ENCODE measurements around the gene TBC1D19. TPM values are rescaled to one million over a fixed set of nuclear protein-coding genes. Genes with fewer than 3 reads are reported as not detected.
"Not testable (repeated sequence)": the region's sequence is repeated elsewhere in the genome, so short reads cannot be mapped to it uniquely, and the experiment has no call there.

Gene TBC1D19
- total RNA-seq, 4 donors from 2014 or later: 6.5 to 7.0 (median 6.8) TPM

GRCh38 chr4:26590639-26591038, 6.8 kb downstream of the TBC1D19 start:
- Histone ChIP-seq H3K4me1 (no peaks in the 10 kb centered on the region), H3K4me3 (no peak overlapping the region), H3K27me3 (no peaks in the 10 kb centered on the region), H3K27ac (no peak overlapping the region), H3K9me3 (no peaks in the 10 kb centered on the region), H3K36me3 (no peaks in the 10 kb centered on the region)
- DNase-seq (no peak), ATAC-seq (no peak)
- in situ Hi-C loops (cut with MboI; ENCODE audit: low sequenced_read_pairs in 4 of 4) (loop anchor here in 2 of 4 donors (25.0 kb wide), 1 partner anchor 272 kb away; the partner anchor contains the start of gene STIM2 (in 2 of the 2)), intact Hi-C loops (cut with DNase I; ENCODE audit: low total_unique reads) (no loop called here)
- no peak for TF ChIP-seq POLR2A (IDR thresholded peaks at IDR 0.05)
- no peak for TF ChIP-seq CTCF (IDR thresholded peaks at IDR 0.05 in 4 of 5, conservative IDR thresholded peaks at IDR 0.05 in 1 of 5)

- ATAC-seq; H3K4me1 ChIP-seq; H3K9me3 ChIP-seq; H3K27me3 ChIP-seq; H3K4me3 ChIP-seq; DNase-seq; H3K27ac ChIP-seq; intact Hi-C loops (cut with DNase I; ENCODE audit: low total_unique reads); H3K36me3 ChIP-seq: not testable (repeated sequence)
- in situ Hi-C loops (cut with MboI; ENCODE audit: low sequenced_read_pairs in 4 of 4): loop anchor here in 2 of 4 donors (25.0 kb wide), 1 partner anchor 269 kb away; the partner anchor contains the start of gene STIM2 (in 2 of the 2)
These were observed 9.7 kb downstream of the TBC1D19 start for GRCh38 chr4:26593557-26593956.

- no peak overlapping the region for H3K4me3 ChIP-seq
- in situ Hi-C loops (cut with MboI; ENCODE audit: low sequenced_read_pairs in 4 of 4): loop anchor here in 2 of 4 donors (25.0 kb wide), 1 partner anchor 268 kb away; the partner anchor contains the start of gene STIM2 (in 2 of the 2)
- H3K9me3 ChIP-seq: no peaks in the 10 kb centered on the region
- DNase-seq: no peak
- no peak for ATAC-seq
- H3K27ac ChIP-seq: no peak overlapping the region
- H3K36me3 ChIP-seq: no peaks in the 10 kb centered on the region
- no peak for TF ChIP-seq POLR2A (IDR thresholded peaks at IDR 0.05)
- H3K27me3 ChIP-seq: no peaks in the 10 kb centered on the region
- H3K4me1 ChIP-seq: no peaks in the 10 kb centered on the region
- intact Hi-C loops (cut with DNase I; ENCODE audit: low total_unique reads): no loop called here
These were observed 10.5 kb downstream of the TBC1D19 start for GRCh38 chr4:26594371-26594770.

GRCh38 chr4:26594778-26595177, 10.9 kb downstream of the TBC1D19 start:
- TF ChIP-seq CTCF (IDR thresholded peaks at IDR 0.05 in 4 of 5, conservative IDR thresholded peaks at IDR 0.05 in 1 of 5) (no peak), POLR2A (IDR thresholded peaks at IDR 0.05) (no peak)
- DNase-seq (no peak), ATAC-seq (no peak)
- Histone ChIP-seq H3K4me1 (no peaks in the 10 kb centered on the region), H3K27me3 (no peaks in the 10 kb centered on the region), H3K9me3 (no peaks in the 10 kb centered on the region), H3K4me3 (no peak overlapping the region), H3K27ac (no peak overlapping the region), H3K36me3 (no peaks in the 10 kb centered on the region)
- in situ Hi-C loops (cut with MboI; ENCODE audit: low sequenced_read_pairs in 4 of 4) (loop anchor here in 2 of 4 donors (25.0 kb wide), 1 partner anchor 268 kb away; the partner anchor contains the start of gene STIM2 (in 2 of the 2)), intact Hi-C loops (cut with DNase I; ENCODE audit: low total_unique reads) (no loop called here)

- in situ Hi-C loops (cut with MboI; ENCODE audit: low sequenced_read_pairs in 4 of 4) (loop anchor here in 2 of 4 donors (25.0 kb wide), 1 partner anchor 265 kb away; the partner anchor contains the start of gene STIM2 (in 2 of the 2)), intact Hi-C loops (cut with DNase I; ENCODE audit: low total_unique reads) (no loop called here)
- DNase-seq (no peak), ATAC-seq (no peak)
- Histone ChIP-seq H3K27me3 (no peaks in the 10 kb centered on the region), H3K27ac (no peak overlapping the region), H3K9me3 (no peaks in the 10 kb centered on the region), H3K36me3 (no peaks in the 10 kb centered on the region), H3K4me3 (no peak overlapping the region), H3K4me1 (no peaks in the 10 kb centered on the region)
- TF ChIP-seq POLR2A (IDR thresholded peaks at IDR 0.05): no peak
- no peak for TF ChIP-seq CTCF (IDR thresholded peaks at IDR 0.05 in 4 of 5, conservative IDR thresholded peaks at IDR 0.05 in 1 of 5)
These were observed 13.0 kb downstream of the TBC1D19 start for GRCh38 chr4:26596843-26597242.

- ATAC-seq (no peak), DNase-seq (no peak)
- in situ Hi-C loops (cut with MboI; ENCODE audit: low sequenced_read_pairs in 4 of 4) (no loop called here), intact Hi-C loops (cut with DNase I; ENCODE audit: low total_unique reads) (no loop called here)
- H3K36me3 ChIP-seq: no peaks in the 10 kb centered on the region
- H3K4me3 ChIP-seq: no peak overlapping the region
- H3K9me3 ChIP-seq: no peaks in the 10 kb centered on the region
- no peak overlapping the region for H3K27ac ChIP-seq
- H3K27me3 ChIP-seq: no peaks in the 10 kb centered on the region
- H3K4me1 ChIP-seq: no peaks in the 10 kb centered on the region
- TF ChIP-seq POLR2A (IDR thresholded peaks at IDR 0.05): no peak
- no peak for TF ChIP-seq CTCF (IDR thresholded peaks at IDR 0.05 in 4 of 5, conservative IDR thresholded peaks at IDR 0.05 in 1 of 5)
These were observed 17.3 kb downstream of the TBC1D19 start for GRCh38 chr4:26601204-26601603.
